Astrocyte of the spinal cord (primary cell): ENCODE measurements around the gene MSMP.

Experiments used
- DNase-seq: peaks from one replicate; pipeline ENCODE4 v3.0.0; 2011; ENCODE audit warnings: low read depth, low spot score
- H3K4me3 ChIP-seq: 2 replicates; pipeline ENCODE4 v1.5.1; 2011; ENCODE audit warnings: low read depth, mild to moderate bottlenecking, low read length, moderate library complexity
- CTCF ChIP-seq: IDR thresholded peaks from 2 replicates; pipeline ENCODE4 v1.5.1; 2012; ENCODE audit warnings: low read depth, mild to moderate bottlenecking, low read length, inconsistent platforms
- in situ Hi-C: cut with HindIII; loops from 2 replicates; pipeline ENCODE4 v1.10.0; 2017; ENCODE audit warnings: low sequenced_read_pairs

The MSMP gene

DNA sequence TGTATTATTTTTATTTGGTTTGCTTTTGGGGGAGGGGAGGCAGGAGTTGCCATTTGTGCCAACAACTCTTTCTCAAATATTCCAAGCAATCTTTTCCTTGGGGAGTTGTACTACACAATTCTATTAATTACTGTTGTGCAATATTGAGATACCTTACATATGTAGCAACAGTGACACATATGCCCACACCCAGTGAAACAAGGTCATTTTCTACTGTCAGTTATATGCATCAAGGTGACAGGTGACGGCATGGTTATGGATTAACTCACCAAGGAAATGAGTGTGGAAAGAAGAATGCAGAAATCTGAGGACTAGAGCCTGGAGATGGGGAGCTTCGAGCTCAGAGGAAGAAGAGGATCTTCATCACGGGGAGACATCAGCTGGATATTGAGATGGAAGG is 17.9 kb upstream of the MSMP start:
- no peak for TF ChIP-seq CTCF
- no peak for DNase-seq
- H3K4me3 ChIP-seq: no peak overlapping the region
- in situ Hi-C loops: no loop called here

DNA sequence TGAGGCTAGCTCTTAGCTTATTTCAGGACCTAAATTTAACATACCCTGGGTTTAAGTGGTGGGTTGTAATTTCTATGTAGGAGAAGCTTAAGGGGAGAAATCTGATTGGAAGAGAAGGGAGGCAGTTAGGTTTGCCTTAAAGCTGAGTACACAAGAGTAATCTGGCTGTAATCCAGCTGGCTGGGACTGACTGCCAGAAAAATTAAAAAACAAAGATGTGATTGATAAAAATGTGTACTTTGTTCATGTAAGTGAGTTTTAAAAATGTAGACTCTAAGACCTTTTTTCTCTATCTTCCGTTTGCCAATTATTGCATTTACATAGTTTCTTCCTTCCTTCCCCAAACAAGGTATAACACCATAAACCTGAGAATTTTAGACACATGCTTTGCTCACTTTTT is 17.5 kb upstream of the MSMP start:
- in situ Hi-C loops: no loop called here
- no peak for TF ChIP-seq CTCF

GRCh38 chr9:35771075-35771433 is 17.0 kb upstream of the MSMP start:
- no peak for DNase-seq
- in situ Hi-C loops: no loop called here
- TF ChIP-seq CTCF: no peak
- no peak overlapping the region for H3K4me3 ChIP-seq

More for the DNA sequence above, 17.5 kb upstream of the MSMP start:
- DNase-seq: no peak
- H3K4me3 ChIP-seq: no peak overlapping the region

DNA sequence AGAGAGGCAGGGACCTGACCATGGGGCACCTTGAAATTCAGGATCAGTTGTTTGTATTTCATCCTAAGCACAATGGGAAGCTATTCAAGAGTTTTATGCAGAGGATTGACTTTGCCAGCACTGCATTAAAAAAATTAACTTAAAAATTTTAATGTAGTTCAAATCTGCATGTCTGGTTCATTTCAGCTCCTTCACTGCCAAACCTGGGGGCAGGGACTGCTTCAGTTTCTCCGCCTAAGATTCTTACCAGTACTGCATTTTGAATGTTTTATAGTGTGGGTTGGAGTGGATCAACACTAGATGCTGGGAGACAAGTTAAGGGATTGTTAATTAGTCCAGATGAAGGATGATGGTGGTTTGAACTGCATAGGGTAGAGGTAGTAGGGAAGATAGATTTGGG is 15.7 kb upstream of the MSMP start:
- no peak for TF ChIP-seq CTCF
- in situ Hi-C loops: no loop called here
- no peak overlapping the region for H3K4me3 ChIP-seq
- no peak for DNase-seq

DNA sequence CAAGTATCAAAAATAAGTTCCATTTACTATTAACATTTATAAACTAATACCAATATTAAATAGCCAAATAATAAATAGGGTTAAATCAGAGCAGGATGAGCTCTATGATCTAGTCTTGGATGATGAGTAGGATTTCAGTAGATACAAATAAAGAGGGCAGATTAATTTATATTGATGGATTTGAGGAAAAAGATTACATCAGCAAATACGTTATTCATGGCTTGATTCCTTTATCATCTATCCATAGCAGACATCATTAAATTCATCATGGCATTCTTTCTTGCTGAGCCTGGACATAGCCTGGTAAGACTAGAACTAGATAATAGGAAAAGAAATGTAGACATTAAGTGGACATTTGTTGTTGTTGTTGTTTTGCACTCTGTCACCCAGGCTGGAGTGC is 13.4 kb upstream of the MSMP start:
- TF ChIP-seq CTCF: no peak
- in situ Hi-C loops: no loop called here

GRCh38 chr9:35766997-35767396 is 12.9 kb upstream of the MSMP start:
- no peak for TF ChIP-seq CTCF
- in situ Hi-C loops: no loop called here
- no peak overlapping the region for H3K4me3 ChIP-seq
- no peak for DNase-seq

More for the DNA sequence above, 13.4 kb upstream of the MSMP start:
- no peak overlapping the region for H3K4me3 ChIP-seq
- no peak for DNase-seq

GRCh38 chr9:35763803-35764202 is 9.7 kb upstream of the MSMP start:
- TF ChIP-seq CTCF: no peak
- in situ Hi-C loops: no loop called here
- H3K4me3 ChIP-seq: no peak overlapping the region
- no peak for DNase-seq
